Endothelial cell of umbilical vein (primary cell): ENCODE measurements around the gene ZNF12. TPM values are rescaled to one million over a fixed set of nuclear protein-coding genes. Genes with fewer than 3 reads are reported as not detected.
"Not testable (repeated sequence)": the region's sequence is repeated elsewhere in the genome, so short reads cannot be mapped to it uniquely, and the experiment has no call there.

Source experiments
- BruUV-seq: library from RNA; stranded (reverse); fragments of 400-500 nt; replicated peaks from 2 replicates; lab custom pipeline; 2021; lab: Mats Ljungman, UMichigan
- CTCF ChIA-PET: fragments of 300-600, 350-600 bp; sonication (Branson Sonifier 250); formaldehyde crosslinking; loops from one replicate; lab custom pipeline; 2021; ENCODE audit warnings: antibody characterized with exemption, inconsistent platforms; lab: Charles Lee
- POLR2A ChIA-PET: fragments of 300-600, 350-600 bp; sonication (Branson Sonifier 250); formaldehyde crosslinking; loops from one replicate; lab custom pipeline; 2021; ENCODE audit warnings: antibody characterized with exemption, inconsistent platforms; lab: Charles Lee
- DNase-seq: peaks from one replicate; pipeline ENCODE4 v3.0.0-alpha.2; 2011; ENCODE audit warnings: low read depth, low spot score
- FAIRE-seq: peaks from 2 replicates; lab custom pipeline; 2011; peaks lifted over from hg19 to GRCh38; lab: Jason Lieb, UNC
- H2AFZ ChIP-seq: 2 replicates; pipeline ENCODE4 v1.6.0; 2012; ENCODE audit warnings: low read depth, low read length, control low read depth, inconsistent platforms
- H3K27ac ChIP-seq: 2 replicates; pipeline ENCODE4 v1.5.1; 2011; ENCODE audit warnings: low read depth, mild to moderate bottlenecking, control low read depth, low read length, moderate library complexity; ENCODE audit not compliant: insufficient read depth
- H3K27me3 ChIP-seq, 2 experiments: 2 replicates each; pipeline versions ENCODE4 v1.6.0 to v1.6.1; 2011; ENCODE audit warnings: low read length in 2 of 2, mixed read lengths in 1 of 2; ENCODE audit not compliant: control insufficient read depth in 2 of 2, insufficient read depth in 2 of 2
- H3K36me3 ChIP-seq, 2 experiments: 2 replicates in 1 of 2; 3 replicates in 1 of 2; pipeline ENCODE4 v1.5.1; 2011; ENCODE audit warnings: low read length in 2 of 2, mild to moderate bottlenecking in 1 of 2, moderate library complexity in 1 of 2; ENCODE audit not compliant: control insufficient read depth in 2 of 2, insufficient read depth in 2 of 2; ENCODE audit errors: extremely low read depth in 1 of 2
- H3K4me1 ChIP-seq: 3 replicates; pipeline ENCODE4 v1.5.1; 2011; ENCODE audit warnings: mild to moderate bottlenecking, low read length; ENCODE audit not compliant: control insufficient read depth, insufficient read depth; ENCODE audit errors: extremely low read depth
- H3K4me2 ChIP-seq: 2 replicates; pipeline ENCODE4 v1.6.1; 2011; ENCODE audit warnings: low read length, control low read depth, mixed read lengths; ENCODE audit not compliant: insufficient read depth
- H3K4me3 ChIP-seq, 3 experiments: fragments of 200-600 bp in 1 of 3; sonication (generic), shearing (Covaris generic) in 1 of 3; replicated peaks in 1 of 3; 2 replicates each; pipeline ENCODE4 v1.5.1; 2011 to 2016; ENCODE audit warnings: control low read depth in 3 of 3, low read length in 3 of 3, mild to moderate bottlenecking in 2 of 3, inconsistent platforms in 1 of 3, low read depth in 1 of 3, moderate library complexity in 1 of 3; ENCODE audit not compliant: insufficient read depth in 1 of 3
- H3K79me2 ChIP-seq: 2 replicates; pipeline ENCODE4 v1.6.0; 2012; ENCODE audit warnings: low read length, inconsistent platforms; ENCODE audit not compliant: control insufficient read depth, insufficient read depth
- H3K9ac ChIP-seq: replicated peaks from 2 replicates; pipeline ENCODE3; 2011; ENCODE audit warnings: low read length, control low read depth; ENCODE audit not compliant: insufficient read depth; ENCODE audit errors: extremely low read depth
- H3K9me1 ChIP-seq: replicated peaks from 3 replicates; pipeline ENCODE4 v1.6.0; 2011; ENCODE audit warnings: mild to moderate bottlenecking, low read length; ENCODE audit not compliant: control insufficient read depth, insufficient read depth; ENCODE audit errors: extremely low read depth
- H3K9me3 ChIP-seq: replicated peaks from 2 replicates; pipeline ENCODE4 v1.5.1; 2012; ENCODE audit warnings: low read length, inconsistent platforms; ENCODE audit not compliant: control insufficient read depth, insufficient read depth
- H4K20me1 ChIP-seq: replicated peaks from 2 replicates; pipeline ENCODE3; 2011; ENCODE audit warnings: mild to moderate bottlenecking, low read length; ENCODE audit not compliant: control insufficient read depth, insufficient read depth; ENCODE audit errors: extremely low read depth
- CTCF ChIP-seq, 2 donors: IDR thresholded peaks; 1 replicate in 1 of 2; 2 replicates in 1 of 2; pipeline ENCODE4 v1.5.1; 2011; ENCODE audit warnings: low read length in 2 of 2, mild to moderate bottlenecking in 2 of 2, moderate library complexity in 2 of 2, control low read depth in 1 of 2, inconsistent platforms in 1 of 2, low read depth in 1 of 2; ENCODE audit not compliant: insufficient read depth in 1 of 2; ENCODE audit errors: extremely low read depth in 1 of 2
- EZH2 ChIP-seq: IDR thresholded peaks from 2 replicates; pipeline ENCODE4 v1.6.1; 2012; ENCODE audit warnings: borderline replicate concordance, low read depth, mild to moderate bottlenecking, moderate library complexity, low read length, inconsistent platforms; ENCODE audit not compliant: severe bottlenecking
- FOS ChIP-seq: IDR thresholded peaks from 2 replicates; pipeline ENCODE4 v1.6.1; 2011; ENCODE audit warnings: mild to moderate bottlenecking, low read length, moderate library complexity, borderline replicate concordance; ENCODE audit not compliant: insufficient read depth
- GATA2 ChIP-seq: IDR thresholded peaks from 2 replicates; pipeline ENCODE4 v1.7.0; 2011; ENCODE audit warnings: low read depth, mild to moderate bottlenecking, moderate library complexity, mixed read lengths, low read length; ENCODE audit not compliant: insufficient read length, insufficient read depth
- JUN ChIP-seq: IDR thresholded peaks from 2 replicates; pipeline ENCODE4 v1.6.1; 2011; ENCODE audit warnings: borderline replicate concordance, low read depth; ENCODE audit not compliant: insufficient read length, insufficient read depth
- MAX ChIP-seq: IDR thresholded peaks from 2 replicates; pipeline ENCODE4 v1.6.1; 2011; ENCODE audit not compliant: insufficient read depth, insufficient read length
- MYC ChIP-seq: IDR thresholded peaks from one replicate; pipeline ENCODE4 v1.6.1; 2011; ENCODE audit warnings: mild to moderate bottlenecking, low read depth, low read length
- POLR2A ChIP-seq: IDR thresholded peaks from 2 replicates; pipeline ENCODE4 v1.6.1; 2012; ENCODE audit warnings: low read depth, mild to moderate bottlenecking, control low read depth, low read length
- POLR2AphosphoS5 ChIP-seq: IDR thresholded peaks from 2 replicates; pipeline ENCODE4 v1.6.1; 2012; ENCODE audit warnings: low read depth, mild to moderate bottlenecking, control low read depth, low read length, moderate library complexity; ENCODE audit not compliant: insufficient read depth
- dilution Hi-C: fragments of 300-500 bp; cut with MboI; formaldehyde crosslinking; loops from one replicate; pipeline ENCODE4 v1.15.0; 2019; ENCODE audit warnings: low sequenced_read_pairs; ENCODE audit not compliant: extremely low pct_ligation_motif_present
- intact Hi-C: fragments of 100-400 bp; cut with micrococcal nuclease; formaldehyde crosslinking; loops from one replicate; pipeline ENCODE4 v1.10.0; 2022
- polyA plus RNA-seq, 4 experiments: library from polyadenylated mRNA; depleted of rRNA in 3 of 4; stranded (reverse) in 3 of 4; unstranded in 1 of 4; fragments of >200 nt; gene quantifications; 2 replicates each; pipeline versions ENCODE4 v1.2.1 to v1.2.3, GENCODE V29; 2011 to 2012; ENCODE audit warnings: missing spikeins in 1 of 4
- total RNA-seq: library from RNA; stranded (reverse); gene quantifications from 2 replicates; pipeline ENCODE4 v1.2.3, GENCODE V29; 2021

The ZNF12 gene
- total and polyA plus RNA-seq, 2 donors (not counting 3 experiments of a cell fraction or from before 2014, with no cell fraction given): 5.0 to 13.4 TPM

- Histone ChIP-seq H3K4me3 (peak overlapping the region in 2 of 3 experiments; percentile 54 to 97), H3K79me2 (peaks cover 11% of the 10 kb centered on the region), H2AFZ (peak overlapping the region; percentile 93), H3K4me2 (peak overlapping the region; percentile 45)
- H4K20me1 ChIP-seq, dilution Hi-C loops, intact Hi-C loops, DNase-seq, H3K27ac ChIP-seq, POLR2A ChIA-PET, H3K9ac ChIP-seq, H3K9me1 ChIP-seq, H3K4me1 ChIP-seq, FAIRE-seq, H3K27me3 ChIP-seq, H3K9me3 ChIP-seq, H3K36me3 ChIP-seq, CTCF ChIA-PET: not testable (repeated sequence)
- TSS peak; percentile 74 for BruUV-seq
These were observed 22.2 kb upstream of the ZNF12 start for GRCh38 chr7:6728893-6729491.

- H3K4me1 ChIP-seq: peaks cover 4% of the 10 kb centered on the region
- ChIA-PET POLR2A (no interaction called here), CTCF (no interaction called here)
- intact Hi-C loops: no loop called here
- no TSS peak for BruUV-seq
- H3K4me2 ChIP-seq: no peak overlapping the region
- no peak overlapping the region for H3K4me3 ChIP-seq
- DNase-seq (no peak), FAIRE-seq (no peak)
- no peaks in the 10 kb centered on the region for H3K9me1 ChIP-seq
- no peak overlapping the region for H3K9ac ChIP-seq
- H3K27me3 ChIP-seq: no peaks in the 10 kb centered on the region
- H2AFZ ChIP-seq: no peak overlapping the region
- H3K36me3 ChIP-seq: no peaks in the 10 kb centered on the region
- peaks cover 11% of the 10 kb centered on the region for H3K79me2 ChIP-seq
- H3K9me3 ChIP-seq: no peaks in the 10 kb centered on the region
- H3K27ac ChIP-seq: no peak overlapping the region
- H4K20me1 ChIP-seq: no peaks in the 10 kb centered on the region
- TF ChIP-seq CTCF (IDR thresholded peaks at IDR 0.05; ENCODE audit: extremely low read depth in 1 of 2, insufficient read depth in 1 of 2, low read depth in 1 of 2, low read length in 2 of 2) (no peak), GATA2 (no peak), MAX (no peak), POLR2A (no peak), JUN (no peak), FOS (no peak), MYC (no peak), POLR2AphosphoS5 (no peak), EZH2 (no peak)
- dilution Hi-C loops: no loop called here
These were observed 20.9 kb upstream of the ZNF12 start for GRCh38 chr7:6727663-6728062.

- POLR2A ChIA-PET, FAIRE-seq, DNase-seq: not testable (repeated sequence)
These were observed 19.6 kb upstream of the ZNF12 start for GRCh38 chr7:6726341-6726740.

More at GRCh38 chr7:6726341-6726740, 19.6 kb upstream of the ZNF12 start:
- CTCF ChIA-PET, H3K9me1 ChIP-seq, H3K4me2 ChIP-seq, H3K27ac ChIP-seq, intact Hi-C loops, H4K20me1 ChIP-seq, H3K9ac ChIP-seq, H2AFZ ChIP-seq, H3K36me3 ChIP-seq, BruUV-seq, H3K27me3 ChIP-seq, H3K4me3 ChIP-seq, dilution Hi-C loops, H3K4me1 ChIP-seq, H3K9me3 ChIP-seq: not testable (repeated sequence)
- peaks cover 11% of the 10 kb centered on the region for H3K79me2 ChIP-seq
